GM19239 (cell line): Measurements from ENCODE around the gene DDX41.
"Not testable (repeated sequence)": the region's sequence is repeated elsewhere in the genome, so short reads cannot be mapped to it uniquely, and the experiment has no call there.

ENCODE experiments used
- DNase-seq: peaks from one replicate; pipeline ENCODE4 v3.0.0; 2011; ENCODE audit warnings: low spot score; ENCODE audit not compliant: insufficient read length
- FAIRE-seq: peaks from 2 replicates; lab custom pipeline; 2011; peaks lifted over from hg19 to GRCh38; lab: Jason Lieb, UNC

DDX41 gene

DNA sequence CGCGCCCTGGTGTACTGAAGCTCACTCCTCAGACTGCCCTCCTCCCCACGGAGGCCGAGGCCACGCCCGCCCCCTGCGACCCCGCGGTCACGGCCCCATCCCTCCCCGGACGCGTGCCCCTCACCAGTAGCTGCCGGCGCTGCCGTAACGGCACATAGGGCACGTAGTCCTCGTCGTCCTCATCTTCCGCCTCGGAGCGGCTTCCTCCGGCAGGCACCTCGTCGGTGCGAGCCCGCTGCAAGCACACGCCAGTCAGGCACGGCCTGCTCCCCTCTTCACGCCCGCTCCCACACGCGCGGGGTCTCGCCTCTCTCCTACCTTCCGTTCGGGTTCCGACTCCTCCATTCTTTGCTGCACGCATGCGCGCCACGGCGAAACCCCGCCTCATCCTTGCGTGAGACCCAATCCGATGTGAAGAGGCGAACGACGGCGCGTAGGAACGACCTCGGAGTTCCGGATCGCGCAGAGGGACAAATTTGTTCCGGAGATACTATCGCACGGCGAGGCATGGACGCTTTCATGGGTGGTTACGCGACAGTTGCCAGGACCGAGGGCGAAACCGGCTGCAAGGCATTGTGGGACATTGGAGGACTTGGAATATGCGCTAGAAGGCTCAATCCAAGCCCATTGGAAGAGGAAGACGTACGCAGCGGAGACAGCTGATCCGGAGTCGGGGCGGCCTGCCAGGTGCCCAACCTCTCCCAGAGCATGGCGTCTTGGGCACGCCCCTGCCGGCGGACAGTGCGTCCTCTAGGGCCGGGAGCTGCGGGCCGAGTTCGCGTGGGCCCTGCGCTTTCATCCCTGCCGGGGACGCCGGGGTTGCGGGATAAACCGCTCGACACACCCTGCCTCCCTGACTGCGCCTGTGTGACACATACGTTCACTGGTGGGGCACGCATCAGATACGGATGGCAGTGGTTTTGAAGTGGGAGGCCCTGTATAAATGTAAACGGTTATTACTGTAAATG is at the start of gene DDX41:
Gene DDX41, minus strand, starts transcription at position 361 of the 968 bp plus-strand sequence. Its CDS starts 16 bp downstream, at position 345.
- FAIRE-seq: peak; percentile 100
- peak; percentile 100 for DNase-seq

DNA sequence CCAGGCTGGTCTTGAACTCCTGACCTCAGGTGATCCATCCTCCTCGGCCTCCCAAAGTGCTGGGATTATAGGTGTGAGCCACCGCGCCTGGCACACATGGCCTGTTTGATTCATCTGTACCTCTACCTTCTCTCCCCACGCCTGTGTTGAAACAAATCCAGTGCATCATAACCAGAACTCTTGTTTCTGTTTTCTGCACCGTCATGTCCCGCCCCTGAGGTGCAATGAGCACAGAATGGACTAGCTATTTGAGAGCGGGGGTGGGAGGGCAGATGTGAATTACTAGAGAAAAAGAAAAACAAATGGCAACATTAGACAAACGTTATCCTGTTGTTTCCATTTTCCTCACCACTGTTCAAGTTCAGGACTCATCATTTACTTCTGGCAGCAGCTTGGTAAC is 48.3 kb upstream of the DDX41 start:
- FAIRE-seq: no peak
- DNase-seq: no peak

- not testable (repeated sequence) for DNase-seq, FAIRE-seq
Observed at GRCh38 chr5:177559446-177559941, 42.7 kb upstream of the DDX41 start.

DNA sequence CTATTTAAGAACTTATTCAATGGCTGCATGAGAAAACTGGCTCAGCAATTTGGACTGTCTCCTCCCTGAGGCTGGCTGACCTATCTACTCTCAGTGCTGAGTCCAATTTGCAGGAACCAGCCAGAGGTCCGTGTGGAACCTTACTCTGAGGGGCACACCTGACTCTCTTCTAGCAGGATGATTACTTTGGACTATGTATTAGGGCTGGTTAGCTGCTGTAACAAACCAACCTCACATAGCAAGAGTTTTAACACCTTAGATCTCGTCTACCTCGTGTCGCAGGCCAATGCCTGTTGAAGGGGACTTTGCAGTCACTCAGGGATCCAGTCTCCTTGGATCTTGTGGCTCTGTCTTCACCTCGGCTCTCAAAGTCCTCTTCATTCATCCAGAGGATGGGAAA is 41.0 kb upstream of the DDX41 start:
- DNase-seq (no peak), FAIRE-seq (no peak)

DNA sequence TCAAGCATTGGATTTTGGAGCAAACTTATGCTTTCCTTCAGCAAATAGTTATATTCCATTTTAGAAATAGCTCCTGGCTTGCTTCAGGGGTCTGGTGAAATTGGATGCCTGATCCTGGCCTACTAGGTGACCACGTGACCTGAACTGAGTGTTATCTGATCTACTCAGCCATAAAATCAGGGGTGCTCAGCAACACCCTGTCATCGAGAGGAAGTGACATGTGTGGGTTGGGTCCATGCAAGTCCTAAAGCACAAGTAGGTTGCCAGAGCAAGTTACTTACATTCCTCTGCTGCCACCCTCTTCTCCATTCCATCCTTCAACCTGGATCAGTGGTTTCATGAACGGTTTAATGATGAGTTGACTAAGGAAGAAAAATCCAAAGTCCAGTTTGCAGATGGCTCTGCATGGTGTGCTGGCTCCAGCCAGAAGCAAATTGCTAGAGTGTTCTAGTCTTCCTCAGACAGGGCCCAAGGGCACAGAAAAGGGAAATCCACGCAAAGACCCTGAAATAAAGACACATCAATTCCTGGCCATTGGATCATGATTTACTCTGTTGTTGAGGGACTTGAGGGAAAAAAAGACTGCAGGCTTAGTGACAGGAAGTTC is 40.4 kb upstream of the DDX41 start:
- FAIRE-seq: no peak
- DNase-seq: no peak

GRCh38 chr5:177555665-177556064 is 38.9 kb upstream of the DDX41 start:
- FAIRE-seq (no peak), DNase-seq (no peak)

GRCh38 chr5:177555228-177555627 is 38.5 kb upstream of the DDX41 start:
- FAIRE-seq: no peak
- DNase-seq: no peak

- peak; percentile 81 for FAIRE-seq
- DNase-seq: peak; percentile 100
Observed at GRCh38 chr5:177554474-177555111, 37.8 kb upstream of the DDX41 start, which contains the start of gene FAM193B. TSS of gene FAM193B (minus strand) at chr5:177554563. CDS start at chr5:177554458, 105 bp downstream.

- DNase-seq: peak; percentile 76
- FAIRE-seq: no peak
Observed at GRCh38 chr5:177553671-177554429, 37.1 kb upstream of the DDX41 start.

DNA sequence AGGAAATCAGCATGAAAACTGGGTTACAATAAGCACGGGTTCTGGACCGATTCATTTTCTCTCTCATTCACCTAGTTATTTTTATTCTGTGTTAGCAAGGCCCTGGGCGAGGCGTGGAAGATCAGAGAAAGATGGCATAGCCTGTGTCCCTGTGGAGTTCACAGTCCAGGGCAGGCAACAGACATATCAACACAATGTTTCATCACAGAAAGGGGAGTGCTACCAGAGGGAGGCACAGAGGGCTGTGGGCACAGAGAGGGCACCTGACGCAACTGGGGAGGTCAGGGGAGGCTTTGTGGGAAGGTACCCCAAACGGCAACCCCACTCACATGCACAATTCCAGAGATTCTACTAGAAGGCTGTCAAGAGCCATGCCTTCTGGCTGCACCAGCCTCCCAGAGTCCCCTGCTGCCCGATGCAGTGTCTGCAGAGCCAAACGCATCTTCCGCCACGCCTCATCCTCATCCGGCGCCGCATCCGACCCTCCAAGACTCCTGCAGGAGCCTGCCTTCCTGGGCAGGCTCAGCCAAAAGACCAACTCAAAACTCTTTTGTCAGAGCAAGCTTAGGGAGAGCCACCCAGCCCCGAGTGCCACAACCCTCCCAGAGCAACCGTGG is 36.2 kb upstream of the DDX41 start:
- no peak for DNase-seq
- no peak for FAIRE-seq

DNA sequence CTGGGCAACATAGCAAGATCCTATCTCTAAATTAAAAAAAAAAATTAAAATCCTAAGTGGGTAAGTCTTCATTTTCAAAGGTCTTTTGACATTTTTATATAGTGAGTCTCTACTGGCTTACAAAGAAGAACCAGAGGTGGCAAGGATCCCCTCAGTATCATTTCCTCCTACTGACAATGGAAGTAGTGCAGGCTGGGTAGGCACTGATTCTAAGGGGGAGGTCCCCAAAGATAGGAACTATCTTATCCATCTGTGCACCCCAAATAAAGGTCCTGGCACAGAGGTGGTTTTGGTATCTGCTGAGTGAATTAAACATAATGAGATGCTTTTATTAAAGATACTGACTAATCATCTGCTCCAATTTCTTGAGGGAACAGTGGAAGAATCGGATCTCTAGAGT is 33.4 kb upstream of the DDX41 start:
- FAIRE-seq: no peak
- no peak for DNase-seq

DNA sequence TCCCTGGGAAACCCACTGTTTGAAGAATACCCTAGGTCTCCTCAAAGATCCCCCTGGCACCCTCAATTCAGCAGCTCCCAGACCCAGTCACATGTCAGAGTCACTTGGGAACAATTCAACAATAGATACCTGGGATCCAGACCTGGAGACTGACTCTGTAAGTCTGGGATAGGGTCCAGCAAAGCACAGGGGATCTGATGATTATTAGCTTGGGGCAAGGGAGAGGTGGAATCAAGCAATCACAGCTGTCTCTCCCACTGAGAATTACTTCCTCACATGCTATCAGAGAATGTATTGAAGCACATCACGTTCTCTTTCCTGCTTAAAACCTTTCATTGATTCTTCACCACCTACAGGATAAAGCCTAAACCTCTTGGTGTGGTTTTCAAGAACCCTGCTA is 31.7 kb upstream of the DDX41 start:
- DNase-seq (no peak), FAIRE-seq (no peak)

DNA sequence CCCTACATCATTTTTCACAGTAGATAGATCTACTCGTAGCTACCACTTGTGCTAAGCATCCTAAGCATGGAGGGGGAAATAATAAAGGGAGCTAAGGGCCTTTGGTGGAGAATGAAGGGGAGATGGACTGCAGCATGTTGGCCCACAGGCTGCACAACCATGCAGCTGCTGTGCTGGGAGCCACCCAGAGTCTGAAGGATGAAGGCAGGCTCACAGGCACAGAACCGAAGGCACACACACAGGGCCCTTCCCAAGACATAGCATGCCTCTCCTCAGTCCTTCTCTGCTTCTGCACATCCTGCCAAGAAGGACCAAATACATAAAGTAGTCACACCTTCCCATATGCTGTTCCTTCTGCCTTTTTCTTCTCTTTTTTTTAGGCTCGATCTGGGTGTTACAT is 31.0 kb upstream of the DDX41 start:
- FAIRE-seq (no peak), DNase-seq (no peak)

- FAIRE-seq: no peak
- no peak for DNase-seq
Observed at GRCh38 chr5:177546258-177546741, 29.5 kb upstream of the DDX41 start.

- DNase-seq: no peak
- no peak for FAIRE-seq
Observed at GRCh38 chr5:177545487-177546257, 28.9 kb upstream of the DDX41 start.

GRCh38 chr5:177542816-177543465 is 26.2 kb upstream of the DDX41 start:
- no peak for FAIRE-seq
- DNase-seq: no peak

DNA sequence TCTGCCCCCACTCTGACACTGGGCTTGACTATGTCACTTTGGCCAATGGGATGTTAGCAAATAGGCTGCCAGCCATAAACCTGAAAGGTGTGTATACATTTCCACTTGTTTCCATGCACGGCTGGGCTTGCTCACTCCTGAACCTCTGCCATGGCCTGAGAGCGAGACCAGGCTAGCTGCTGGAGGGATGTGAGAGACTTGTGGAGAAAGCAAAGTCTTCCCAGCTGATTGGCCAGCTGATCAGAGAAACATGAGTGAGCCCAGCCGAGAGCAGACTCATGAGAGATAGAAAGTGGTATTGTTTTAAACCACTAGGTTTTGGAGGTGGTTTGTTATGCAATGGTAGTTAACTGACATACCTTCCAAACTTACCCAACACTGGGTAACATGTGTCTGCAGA is 23.7 kb upstream of the DDX41 start:
- FAIRE-seq: no peak
- no peak for DNase-seq

GRCh38 chr5:177539411-177539810 is 22.6 kb upstream of the DDX41 start:
- FAIRE-seq (no peak), DNase-seq (no peak)
